H1 (cell line): Measurements from ENCODE around the gene KCNC1. TPM values are rescaled to one million over a fixed set of nuclear protein-coding genes. Genes with fewer than 3 reads are reported as not detected.

ENCODE experiments used
- CTCF ChIA-PET: fragments of 300-600 bp; sonication (Branson Sonifier 250); formaldehyde crosslinking; loops from one replicate; lab custom pipeline; 2021; ENCODE audit not compliant: partially characterized antibody; lab: Charles Lee
- POLR2A ChIA-PET: fragments of 300-600 bp; sonication (Branson Sonifier 250); formaldehyde crosslinking; loops from one replicate; lab custom pipeline; 2021; ENCODE audit warnings: inconsistent platforms; ENCODE audit not compliant: partially characterized antibody; lab: Charles Lee
- DNase-seq, 2 experiments: peaks; one replicate each; pipeline versions ENCODE4 v3.0.0 to v3.0.0-alpha.2; 2010 to 2022; ENCODE audit warnings: low spot score in 2 of 2, low read depth in 1 of 2, mixed read lengths in 1 of 2
- FAIRE-seq: peaks from 2 replicates; lab custom pipeline; 2011; peaks lifted over from hg19 to GRCh38; lab: Jason Lieb, UNC
- H2AFZ ChIP-seq: 2 replicates; pipeline ENCODE4 v1.8.1; 2012; ENCODE audit warnings: low read length, inconsistent platforms
- H2AK5ac ChIP-seq: 2 replicates; pipeline ENCODE4 v1.6.1; 2013; ENCODE audit warnings: low read depth, low read length
- H2BK120ac ChIP-seq: replicated peaks from 2 replicates; pipeline ENCODE3; 2013; ENCODE audit warnings: low read depth, low read length, inconsistent platforms
- H2BK12ac ChIP-seq: 2 replicates; pipeline ENCODE4 v1.6.1; 2013; ENCODE audit warnings: low read depth, low read length
- H2BK15ac ChIP-seq: 2 replicates; pipeline ENCODE4 v1.6.1; 2013; ENCODE audit warnings: low read length
- H2BK20ac ChIP-seq: 2 replicates; pipeline ENCODE4 v1.6.1; 2013; ENCODE audit warnings: low read length
- H2BK5ac ChIP-seq: 2 replicates; pipeline ENCODE4 v1.6.1; 2013; ENCODE audit warnings: low read depth, low read length
- H3K14ac ChIP-seq: 2 replicates; pipeline ENCODE4 v1.6.1; 2013; ENCODE audit warnings: inconsistent platforms; ENCODE audit not compliant: insufficient read length
- H3K18ac ChIP-seq: 2 replicates; pipeline ENCODE4 v1.6.1; 2013; ENCODE audit warnings: low read length; ENCODE audit errors: extremely low read depth
- H3K23ac ChIP-seq: 2 replicates; pipeline ENCODE4 v1.6.1; 2013; ENCODE audit warnings: inconsistent platforms; ENCODE audit not compliant: insufficient read length
- H3K23me2 ChIP-seq: 2 replicates; pipeline ENCODE4 v1.6.1; 2013; ENCODE audit warnings: low read depth, low read length
- H3K27ac ChIP-seq: 2 replicates; pipeline ENCODE4 v1.6.1; 2011; ENCODE audit warnings: low read depth, low read length, inconsistent platforms
- H3K27me3 ChIP-seq, 4 experiments: replicated peaks in 1 of 4; 1 replicate in 1 of 4; 2 replicates in 3 of 4; pipeline versions ENCODE4 v1.6.1 to v1.8.1; 2011 to 2013; ENCODE audit warnings: low read length in 3 of 4, mild to moderate bottlenecking in 3 of 4, inconsistent platforms in 2 of 4, mixed read lengths in 2 of 4, moderate library complexity in 1 of 4; ENCODE audit not compliant: control insufficient read depth in 3 of 4, insufficient read depth in 3 of 4; ENCODE audit errors: extremely low read depth in 1 of 4
- H3K36me3 ChIP-seq, 4 experiments: 2 replicates each; pipeline versions ENCODE4 v1.6.1 to v1.8.1; 2011 to 2013; ENCODE audit warnings: mild to moderate bottlenecking in 4 of 4, low read length in 3 of 4, moderate library complexity in 2 of 4, control low read depth in 1 of 4, inconsistent platforms in 1 of 4; ENCODE audit not compliant: insufficient read depth in 4 of 4, control insufficient read depth in 2 of 4
- H3K4ac ChIP-seq: replicated peaks from 2 replicates; pipeline ENCODE3; 2013; ENCODE audit warnings: low read length, low read depth, mixed read lengths, inconsistent platforms; ENCODE audit not compliant: insufficient read length
- H3K4me1 ChIP-seq, 4 experiments: replicated peaks in 1 of 4; 1 replicate in 1 of 4; 2 replicates in 3 of 4; pipeline versions ENCODE4 v1.6.1 to v1.8.1; 2011 to 2013; ENCODE audit warnings: low read length in 3 of 4, inconsistent platforms in 2 of 4, mixed read lengths in 1 of 4; ENCODE audit not compliant: insufficient read depth in 4 of 4, control insufficient read depth in 3 of 4
- H3K4me2 ChIP-seq, 2 experiments: 2 replicates each; pipeline versions ENCODE4 v1.6.1 to v1.8.1; 2011 to 2013; ENCODE audit warnings: low read depth in 2 of 2, low read length in 2 of 2, control low read depth in 1 of 2, inconsistent platforms in 1 of 2, mild to moderate bottlenecking in 1 of 2; ENCODE audit not compliant: insufficient read depth in 1 of 2
- H3K4me3 ChIP-seq, 4 experiments: fragments of 200-600, 300-600 bp in 1 of 4; sonication (generic), shearing (Covaris generic), sonication (Bioruptor Twin) in 1 of 4; 2 replicates each; pipeline versions ENCODE4 v1.5.1 to v1.8.1; 2011 to 2016; ENCODE audit warnings: low read length in 4 of 4, low read depth in 3 of 4, control low read depth in 2 of 4, inconsistent platforms in 2 of 4, mild to moderate bottlenecking in 2 of 4, mixed read lengths in 1 of 4, moderate library complexity in 1 of 4; ENCODE audit not compliant: insufficient read depth in 2 of 4; ENCODE audit errors: extremely low read depth in 1 of 4
- H3K56ac ChIP-seq: replicated peaks from 2 replicates; pipeline ENCODE3; 2013; ENCODE audit warnings: low read depth, mild to moderate bottlenecking, mixed read lengths, low read length, inconsistent platforms; ENCODE audit not compliant: insufficient read length
- H3K79me1 ChIP-seq: 2 replicates; pipeline ENCODE4 v1.6.1; 2013; ENCODE audit warnings: low read depth, low read length, control low read depth
- H3K79me2 ChIP-seq, 2 experiments: 2 replicates each; pipeline versions ENCODE4 v1.6.1 to v1.8.1; 2012 to 2013; ENCODE audit warnings: low read length in 2 of 2, mild to moderate bottlenecking in 2 of 2, inconsistent platforms in 1 of 2; ENCODE audit not compliant: insufficient read depth in 2 of 2, control insufficient read depth in 1 of 2
- H3K9ac ChIP-seq, 4 experiments: replicated peaks in 1 of 4; 1 replicate in 1 of 4; 2 replicates in 3 of 4; pipeline versions ENCODE4 v1.6.1 to v1.8.1; 2011 to 2013; ENCODE audit warnings: low read depth in 3 of 4, low read length in 3 of 4, control low read depth in 2 of 4, mild to moderate bottlenecking in 2 of 4, moderate library complexity in 2 of 4, inconsistent platforms in 1 of 4; ENCODE audit errors: extremely low read depth in 1 of 4
- H3K9me3 ChIP-seq, 2 experiments: 2 replicates each; pipeline versions ENCODE4 v1.6.1 to v1.8.1; 2012 to 2013; ENCODE audit warnings: mild to moderate bottlenecking in 2 of 2, moderate library complexity in 2 of 2, control low read depth in 1 of 2, inconsistent platforms in 1 of 2, low read depth in 1 of 2, low read length in 1 of 2, mixed read lengths in 1 of 2; ENCODE audit not compliant: insufficient read depth in 2 of 2
- H4K20me1 ChIP-seq, 2 experiments: replicated peaks in 1 of 2; 2 replicates each; pipeline versions ENCODE3 to v1.8.1; 2011 to 2013; ENCODE audit warnings: inconsistent platforms in 2 of 2, low read length in 2 of 2, mild to moderate bottlenecking in 1 of 2; ENCODE audit not compliant: insufficient read depth in 2 of 2, control insufficient read depth in 1 of 2
- H4K5ac ChIP-seq: 2 replicates; pipeline ENCODE4 v1.6.1; 2013; ENCODE audit warnings: low read length, low read depth, mixed read lengths, inconsistent platforms; ENCODE audit not compliant: insufficient read length
- H4K8ac ChIP-seq: 2 replicates; pipeline ENCODE4 v1.8.0; 2013; ENCODE audit warnings: mild to moderate bottlenecking, moderate library complexity, low read length, inconsistent platforms; ENCODE audit not compliant: insufficient read depth; ENCODE audit errors: extremely low read depth
- H4K91ac ChIP-seq: replicated peaks from 2 replicates; pipeline ENCODE3; 2013; ENCODE audit warnings: low read length, mixed read lengths, inconsistent platforms; ENCODE audit not compliant: insufficient read length
- ASH2L ChIP-seq: fragments of 200-600, 300-600 bp; sonication (generic); IDR thresholded peaks from one replicate; pipeline ENCODE4 v1.7.1; 2017; ENCODE audit warnings: low read length
- EZH2 ChIP-seq: fragments of 200-600 bp; sonication (generic); IDR thresholded peaks from 2 replicates; pipeline ENCODE4 v1.7.1; 2012; ENCODE audit warnings: low read depth, mild to moderate bottlenecking, moderate library complexity, low read length, inconsistent platforms; ENCODE audit not compliant: severe bottlenecking
- KDM4A ChIP-seq: IDR thresholded peaks from one replicate; pipeline ENCODE4 v1.7.1; 2012; ENCODE audit warnings: low read depth, mild to moderate bottlenecking, moderate library complexity, low read length, inconsistent platforms; ENCODE audit not compliant: severe bottlenecking
- SIRT6 ChIP-seq: IDR thresholded peaks from one replicate; pipeline ENCODE4 v1.7.1; 2012; ENCODE audit warnings: low read length, inconsistent platforms
- TAF7 ChIP-seq: optimal IDR thresholded peaks from 2 replicates; pipeline ENCODE3; 2011; ENCODE audit warnings: low read depth, mild to moderate bottlenecking, inconsistent platforms, low read length, moderate library complexity, borderline replicate concordance
- WGBS, 2 experiments: shearing (Covaris generic) in 1 of 2; methylation state at CpG; one replicate each; pipeline versions ENCODE4 v1.1.6 to v1.1.7; 2013 to 2015; ENCODE audit warnings: low lambda C conversion rate in 2 of 2, mixed read lengths in 2 of 2, inconsistent platforms in 1 of 2, low coverage in 1 of 2, missing lambda C conversion rate in 1 of 2; ENCODE audit not compliant: insufficient replicate concordance in 2 of 2, insufficient coverage in 1 of 2, insufficient read length in 1 of 2; ENCODE audit errors: extremely low coverage in 1 of 2, missing lambda C conversion rate in 1 of 2; 5-methylcytosine and 5-hydroxymethylcytosine counted together
- polyA plus RNA-seq, 7 experiments: library from polyadenylated mRNA; depleted of rRNA in 3 of 7; stranded (reverse) in 5 of 7; unstranded in 2 of 7; fragments of >200 nt in 5 of 7; fragments of 200-250 nt in 2 of 7; gene quantifications; 1 replicate in 5 of 7; 2 replicates in 1 of 7; 4 replicates in 1 of 7; pipeline versions ENCODE4 v1.2.1 to v1.2.3, GENCODE V29; 2011 to 2013; ENCODE audit warnings: missing spikeins in 2 of 7, mixed read lengths in 2 of 7
- total RNA-seq: library from RNA; stranded (reverse); fragmentation: NEBNext Ultra II Directional; extraction: Animal tissue kit (Norgen Biotek cat#: 25700); gene quantifications from 2 replicates; pipeline ENCODE4 v1.2.1, GENCODE V29; 2021
- TF ChIP-seq, protein P1 (sequence below): IDR thresholded peaks from 2 replicates; pipeline ENCODE4 v1.6.1; 2012; ENCODE audit warnings: inconsistent platforms
- TF ChIP-seq, protein P2 (sequence below): IDR thresholded peaks from 2 replicates; pipeline ENCODE4 v1.6.1; 2011; ENCODE audit warnings: low read depth, mild to moderate bottlenecking, low read length; ENCODE audit not compliant: insufficient read depth

Gene KCNC1
- total and polyA plus RNA-seq, 2 of the 8 experiments (the other 6 are each of a cell fraction or from before 2014, with no cell fraction given): 0.11 to 0.26 TPM

DNA sequence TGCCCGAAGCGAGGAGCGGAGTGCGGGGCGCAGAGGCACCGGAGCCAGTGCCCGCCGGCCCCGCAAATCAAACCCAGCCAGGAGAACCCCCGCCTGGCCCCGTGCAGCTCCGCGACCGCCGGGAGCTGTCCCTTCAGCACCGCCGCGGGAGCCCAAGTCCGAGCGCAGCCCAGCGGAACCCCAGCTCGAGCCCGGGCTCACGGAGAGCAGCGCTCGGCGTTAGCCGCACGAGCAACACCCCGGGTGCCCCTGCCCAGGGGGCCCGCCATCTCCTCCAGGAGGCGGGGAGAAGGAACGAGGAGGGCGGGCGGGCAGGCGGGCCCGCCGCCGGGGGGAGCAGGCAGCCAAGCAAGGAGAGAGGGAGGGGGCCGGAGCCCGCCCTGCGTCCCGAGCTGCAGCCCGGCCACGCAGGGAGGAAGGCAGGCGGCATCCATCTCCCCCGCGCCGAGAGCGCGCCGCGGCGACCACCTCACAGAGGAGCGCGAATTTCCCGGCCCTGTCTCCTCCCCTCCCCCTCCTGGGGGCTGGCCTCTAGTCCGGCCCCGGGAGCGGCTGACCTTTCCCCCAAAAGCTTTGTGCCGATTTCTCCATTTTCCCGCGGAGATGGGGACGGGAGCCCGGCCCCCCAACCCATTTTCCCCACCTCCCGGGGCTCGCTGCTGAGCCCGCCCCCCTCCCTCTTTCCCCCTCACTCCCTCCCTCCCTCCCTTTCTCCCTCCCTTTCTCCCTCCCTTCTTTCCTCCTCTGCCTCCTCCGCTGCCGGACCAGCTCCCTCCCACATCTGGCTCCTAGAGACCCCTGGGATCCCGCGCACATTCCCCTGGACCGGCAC lies 621 bp downstream of the KCNC1 start:
- Histone ChIP-seq H3K4me3 (peak overlapping the region; percentile 25 to 67 (median 28)), H2AFZ (no peak overlapping the region), H3K9me3 (peaks cover 0 to 9% of the 10 kb centered on the region in 2 experiments; a peak in 2 of 4 replicates), H3K4me2 (peak overlapping the region; percentile 31 to 84), H4K5ac (no peak overlapping the region), H2BK20ac (no peak overlapping the region), H3K9ac (no peak overlapping the region), H3K27me3 (peaks cover 24 to 60% (median 56%) of the 10 kb centered on the region in 4 experiments), H3K36me3 (peaks cover 0 to 10% (median 0%) of the 10 kb centered on the region in 4 experiments; a peak in 1 of 8 replicates), H3K23ac (no peak overlapping the region), H4K20me1 (peaks cover 10 to 18% of the 10 kb centered on the region in 2 experiments), H3K79me1 (no peaks in the 10 kb centered on the region), H4K91ac (no peak overlapping the region), H3K79me2 (no peaks in the 10 kb centered on the region), H3K14ac (no peak overlapping the region), H2BK12ac (no peak overlapping the region), H3K27ac (no peak overlapping the region), H3K18ac (no peak overlapping the region), H2BK15ac (no peak overlapping the region), H4K8ac (0 out of 2 replicates have a peak overlapping the region, but pooled peaks have one; percentile 66), H2BK120ac (no peak overlapping the region), H2BK5ac (no peak overlapping the region), H3K23me2 (peaks cover 16% of the 10 kb centered on the region), H3K56ac (no peak overlapping the region), H2AK5ac (no peak overlapping the region), H3K4me1 (peaks cover 3 to 30% (median 14%) of the 10 kb centered on the region in 4 experiments), H3K4ac (no peak overlapping the region)
- DNase-seq: peak in 1 of 2 experiments; percentile 84
- WGBS, 2 experiments: 0% methylated on average over 15 of the region's 73 CpGs; no CpG with 5 or more reads in 1 of the 2 experiments
- ChIA-PET POLR2A (interaction anchor here (1.0 kb wide), 1 partner anchor 16 kb away, joined by 3 read pairs; the partner anchor contains the start of gene MYOD1), CTCF (interaction anchor here (0.6 to 16.5 kb wide), 21 partner anchors 9 to 250 kb away, joined by 3 to 290 read pairs (median 4); partner anchors contain the start of gene MYOD1)
- no peak for FAIRE-seq
- TF ChIP-seq ASH2L (no peak), EZH2 (no peak), KDM4A (no peak), SIRT6 (no peak), TAF7 (peak; percentile 51)
- TF ChIP-seq, protein P1, sequence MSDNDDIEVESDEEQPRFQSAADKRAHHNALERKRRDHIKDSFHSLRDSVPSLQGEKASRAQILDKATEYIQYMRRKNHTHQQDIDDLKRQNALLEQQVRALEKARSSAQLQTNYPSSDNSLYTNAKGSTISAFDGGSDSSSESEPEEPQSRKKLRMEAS: peak; percentile 21; the same call in 1 of the 2 replicates
- TF ChIP-seq, protein P2, sequence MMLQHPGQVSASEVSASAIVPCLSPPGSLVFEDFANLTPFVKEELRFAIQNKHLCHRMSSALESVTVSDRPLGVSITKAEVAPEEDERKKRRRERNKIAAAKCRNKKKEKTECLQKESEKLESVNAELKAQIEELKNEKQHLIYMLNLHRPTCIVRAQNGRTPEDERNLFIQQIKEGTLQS: no peak
